Lung (tissue), 12 donors: ENCODE data around the gene ELAC2. TPM values are rescaled to one million over a fixed set of nuclear protein-coding genes. Genes with fewer than 3 reads are reported as not detected.
A peak's percentile ranks its signal among the peaks of the same experiment; 100 is the strongest.

ENCODE experiments used
- ATAC-seq: fragments of 200-7000 bp; cut with Tn5 transposase; one replicate; pipeline ENCODE4 v1.9.1; 2020; ENCODE audit warnings: moderate number of reproducible peaks; ENCODE audit not compliant: insufficient read depth, low FRiP score
- DNase-seq, 3 donors: peaks; one replicate each; pipeline ENCODE4 v3.0.0-alpha.2; 2013 to 2017
- H3K27ac ChIP-seq, 2 donors: one replicate each; pipeline ENCODE4 v1.5.1; 2013; ENCODE audit warnings: mild to moderate bottlenecking in 2 of 2, moderate library complexity in 2 of 2, control low read depth in 1 of 2, inconsistent platforms in 1 of 2, low read depth in 1 of 2, low read length in 1 of 2
- H3K27me3 ChIP-seq, 3 donors: one replicate each; pipeline ENCODE4 v1.5.1; 2013; ENCODE audit warnings: low read length in 2 of 3; ENCODE audit not compliant: control insufficient read depth in 3 of 3, insufficient read depth in 3 of 3
- H3K36me3 ChIP-seq, 4 donors: one replicate each; pipeline ENCODE4 v1.5.1; 2013; ENCODE audit warnings: low read length in 4 of 4, mild to moderate bottlenecking in 1 of 4, moderate library complexity in 1 of 4; ENCODE audit not compliant: control insufficient read depth in 4 of 4, insufficient read depth in 4 of 4
- H3K4me1 ChIP-seq, 5 donors: one replicate each; pipeline ENCODE4 v1.5.1; 2013; ENCODE audit warnings: low read length in 5 of 5, mild to moderate bottlenecking in 2 of 5, moderate library complexity in 1 of 5; ENCODE audit not compliant: control insufficient read depth in 5 of 5, insufficient read depth in 5 of 5
- H3K4me3 ChIP-seq: one replicate; pipeline ENCODE4 v1.5.1; 2013; ENCODE audit warnings: mild to moderate bottlenecking, control low read depth, moderate library complexity
- H3K9ac ChIP-seq, 2 donors: one replicate each; pipeline ENCODE4 v1.5.1; 2013; ENCODE audit warnings: low read length in 2 of 2, control low read depth in 1 of 2; ENCODE audit not compliant: insufficient read depth in 1 of 2
- H3K9me3 ChIP-seq, 4 donors: one replicate each; pipeline ENCODE4 v1.5.1; 2013; ENCODE audit warnings: low read length in 3 of 4, mild to moderate bottlenecking in 1 of 4, moderate library complexity in 1 of 4; ENCODE audit not compliant: control insufficient read depth in 4 of 4, insufficient read depth in 3 of 4
- CTCF ChIP-seq: IDR thresholded peaks from 2 replicates; pipeline ENCODE4 v1.5.1; 2012; ENCODE audit warnings: mild to moderate bottlenecking; ENCODE audit errors: control extremely low read depth, extremely low read depth
- WGBS, 2 donors: extraction: QIAGEN DNeasy Blood & Tissue Kit; methylation state at CpG; one replicate each; pipeline ENCODE4 v1.1.7; 2013; 5-methylcytosine and 5-hydroxymethylcytosine counted together
- polyA plus RNA-seq, 2 donors: library from polyadenylated mRNA; stranded (reverse); fragments of 200-250 nt; gene quantifications; one replicate each; pipeline ENCODE4 v1.2.1, GENCODE V29; 2013
- total RNA-seq, 2 donors: library from RNA; depleted of rRNA in 1 of 2; stranded (reverse); fragments of >200 nt in 1 of 2; gene quantifications; one replicate each; pipeline ENCODE4 v1.2.1, GENCODE V29; 2014 to 2021
- donor health status: control.
- donor health status: control.
- donor health status: Bipolar disorder and iron deficiency.
- donor health status: healthy.
- donor health status: DM: yes; HTN: yes; CAD: no.

ELAC2 gene
- total and polyA plus RNA-seq, 4 donors, result 24.1 to 76.4 (median 45.5) TPM

DNA sequence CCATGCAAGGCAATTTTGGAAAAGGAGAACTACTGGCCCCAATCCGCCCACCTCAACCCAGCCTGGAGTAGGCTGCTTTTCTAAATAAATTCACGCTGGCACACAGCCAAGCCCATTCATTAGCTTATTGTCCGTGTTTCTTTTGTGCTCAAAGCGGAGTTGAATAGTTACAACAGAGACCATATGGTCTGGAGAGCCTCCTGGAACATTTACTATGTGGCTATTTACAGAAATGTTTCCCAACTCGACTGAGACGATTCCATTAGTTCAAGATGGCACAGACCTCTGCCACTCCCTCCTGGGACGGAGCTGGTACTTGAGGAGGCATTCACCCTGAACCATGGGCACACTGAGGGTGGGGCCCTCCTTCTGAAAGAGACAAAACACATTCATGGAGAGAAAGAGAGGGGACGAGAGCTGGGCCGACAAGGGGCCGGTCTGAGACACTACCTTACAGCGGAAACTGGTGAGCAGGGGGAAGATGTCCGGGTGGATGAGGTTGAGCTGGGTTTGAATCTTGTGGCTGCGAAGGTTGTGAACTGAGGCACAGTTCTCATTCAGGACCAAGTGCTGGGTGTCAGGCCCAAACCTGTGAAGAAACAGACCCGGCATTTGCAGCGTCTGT lies 15.7 kb downstream of the ELAC2 start:
- Histone ChIP-seq H3K9ac (no peak overlapping the region), H3K36me3 (peaks cover 44 to 63% (median 51%) of the 10 kb centered on the region in 4 donors), H3K4me3 (no peak overlapping the region), H3K27ac (no peak overlapping the region), H3K4me1 (peaks cover 0 to 9% (median 0%) of the 10 kb centered on the region in 5 donors), H3K27me3 (no peaks in the 10 kb centered on the region), H3K9me3 (no peaks in the 10 kb centered on the region)
- WGBS, 2 donors, result 78 to 88% methylated on average over 15 of the region's 15 CpGs
- TF ChIP-seq CTCF, result no peak
- peak in 2 of 3 donors; percentile 46 to 57 for DNase-seq
- no peak for ATAC-seq

DNA sequence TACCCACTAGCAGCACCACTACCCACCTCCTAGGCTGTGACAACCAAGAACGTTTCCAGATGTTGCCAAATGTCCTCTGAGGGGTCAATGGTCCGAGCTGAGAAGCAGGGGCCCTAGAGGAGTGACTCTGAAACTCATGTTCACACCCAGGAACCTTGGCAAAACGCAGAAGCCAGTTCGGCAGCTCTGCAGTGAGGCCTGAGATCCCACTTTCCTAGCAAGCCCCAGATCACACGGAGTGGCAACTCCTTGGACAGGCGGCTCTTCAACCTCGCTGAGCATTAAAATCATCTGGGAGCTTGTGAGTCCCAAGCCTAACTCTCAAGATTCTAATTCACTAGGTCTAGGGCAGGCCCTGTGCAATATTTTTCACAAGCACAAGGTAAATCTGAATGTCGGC lies 17.3 kb downstream of the ELAC2 start:
- Histone ChIP-seq H3K9ac (no peak overlapping the region), H3K36me3 (peaks cover 58 to 75% (median 61%) of the 10 kb centered on the region in 4 donors), H3K27me3 (no peaks in the 10 kb centered on the region), H3K4me1 (peaks cover 0 to 9% (median 0%) of the 10 kb centered on the region in 5 donors), H3K9me3 (peaks cover 0 to under 1% (median 0%) of the 10 kb centered on the region in 4 donors), H3K4me3 (no peak overlapping the region), H3K27ac (no peak overlapping the region)
- no peak for TF ChIP-seq CTCF
- ATAC-seq, result no peak
- WGBS, 2 donors, result 87 to 89% methylated on average over 8 of the region's 8 CpGs
- DNase-seq, result no peak

- no peak for TF ChIP-seq CTCF
- Histone ChIP-seq H3K27me3 (no peaks in the 10 kb centered on the region), H3K4me1 (peaks cover 0 to 9% (median 0%) of the 10 kb centered on the region in 5 donors), H3K9ac (no peak overlapping the region), H3K9me3 (peaks cover 0 to 1% (median 0%) of the 10 kb centered on the region in 4 donors), H3K36me3 (peaks cover 58 to 80% (median 66%) of the 10 kb centered on the region in 4 donors), H3K27ac (no peak overlapping the region), H3K4me3 (no peak overlapping the region)
- ATAC-seq (no peak), DNase-seq (no peak)
- 93 to 95% methylated on average over 5 of the region's 5 CpGs for WGBS, 2 donors
These were observed 19.0 kb downstream of the ELAC2 start for GRCh38 chr17:12998874-12999273.
